Left lung (tissue), 10 donors: ENCODE results near the gene BARX2. TPM values are rescaled to one million over a fixed set of nuclear protein-coding genes. Genes with fewer than 3 reads are reported as not detected.
A peak's percentile ranks its signal among the peaks of the same experiment; 100 is the strongest.

Experiments used
- ATAC-seq: fragments of 200-7000 bp; cut with Tn5 transposase; one replicate; pipeline ENCODE4 v1.9.1; 2020; ENCODE audit warnings: moderate library complexity
- DNase-seq, 4 donors: peaks; one replicate each; pipeline ENCODE4 v3.0.0-alpha.2; 2013 to 2020
- H3K27ac ChIP-seq, 2 donors: fragments of 200-600 bp; sonication (generic) in 1 of 2; one replicate each; pipeline versions ENCODE4 v1.5.0 to v1.8.0; 2020 to 2021
- H3K27me3 ChIP-seq, 2 donors: fragments of 200-600 bp; sonication (generic) in 1 of 2; one replicate each; pipeline versions ENCODE4 v1.5.0 to v1.8.0; 2020 to 2021
- H3K36me3 ChIP-seq, 2 donors: fragments of 200-600 bp; sonication (generic) in 1 of 2; one replicate each; pipeline versions ENCODE4 v1.5.0 to v1.8.0; 2020 to 2021
- H3K4me1 ChIP-seq, 2 donors: fragments of 200-600 bp; one replicate each; pipeline ENCODE4 v1.8.0; 2021
- H3K4me3 ChIP-seq, 2 donors: fragments of 200-600 bp; sonication (generic) in 1 of 2; one replicate each; pipeline versions ENCODE4 v1.5.0 to v1.8.0; 2020 to 2021; ENCODE audit warnings: mild to moderate bottlenecking in 1 of 2
- H3K9me3 ChIP-seq, 2 donors: fragments of 200-600 bp; sonication (generic) in 1 of 2; one replicate each; pipeline versions ENCODE4 v1.5.0 to v1.8.0; 2020 to 2021
- intact Hi-C, 2 donors: fragments of 100-400 bp; cut with DNase I; formaldehyde crosslinking; loops; one replicate each; pipeline versions ENCODE4 v1.11.2 to v1.14.2; 2022
- polyA plus RNA-seq, 6 donors: library from polyadenylated mRNA; unstranded; fragments of 120-200 nt; gene quantifications; one replicate each; pipeline ENCODE4 v1.2.1, GENCODE V29; 2013; ENCODE audit not compliant: insufficient read length in 6 of 6
- total RNA-seq, 2 donors: library from RNA; stranded (reverse); fragmentation: NEBNext Ultra II Directional; extraction: Animal tissue kit (Norgen Biotek cat#: 25700); gene quantifications; one replicate each; pipeline ENCODE4 v1.2.1, GENCODE V29; 2021
- TF ChIP-seq, protein P1 (sequence below), 2 donors: fragments of 200-600 bp; sonication (generic) in 1 of 2; IDR thresholded peaks; one replicate each; pipeline versions ENCODE4 v1.5.0 to v1.8.0; 2021; ENCODE audit warnings: antibody characterized with exemption in 2 of 2
- donor health status: DM: no; HTN: yes; CAD: no.
- donor health status: DM: no; HTN: no; CAD: no.

The BARX2 gene
- total and polyA plus RNA-seq, 8 donors, result 0.10 to 0.51 (median 0.26) TPM

- intact Hi-C loops, result no loop called here
- peaks cover 84 to 100% of the 10 kb centered on the region in 2 donors for H3K27me3 ChIP-seq
These were observed 2.1 kb upstream of the BARX2 start for GRCh38 chr11:129373489-129373953.

GRCh38 chr11:129374081-129374992 lies 1.3 kb upstream of the BARX2 start:
- ATAC-seq (no peak), DNase-seq (peak in 1 of 4 donors; percentile 54)
- Histone ChIP-seq H3K4me1 (peaks cover 0 to 36% of the 10 kb centered on the region in 2 donors), H3K27me3 (peaks cover 78 to 100% of the 10 kb centered on the region in 2 donors), H3K9me3 (no peaks in the 10 kb centered on the region), H3K27ac (no peak overlapping the region), H3K36me3 (no peaks in the 10 kb centered on the region), H3K4me3 (no peak overlapping the region)
- intact Hi-C loops, result no loop called here
- TF ChIP-seq, protein P1, sequence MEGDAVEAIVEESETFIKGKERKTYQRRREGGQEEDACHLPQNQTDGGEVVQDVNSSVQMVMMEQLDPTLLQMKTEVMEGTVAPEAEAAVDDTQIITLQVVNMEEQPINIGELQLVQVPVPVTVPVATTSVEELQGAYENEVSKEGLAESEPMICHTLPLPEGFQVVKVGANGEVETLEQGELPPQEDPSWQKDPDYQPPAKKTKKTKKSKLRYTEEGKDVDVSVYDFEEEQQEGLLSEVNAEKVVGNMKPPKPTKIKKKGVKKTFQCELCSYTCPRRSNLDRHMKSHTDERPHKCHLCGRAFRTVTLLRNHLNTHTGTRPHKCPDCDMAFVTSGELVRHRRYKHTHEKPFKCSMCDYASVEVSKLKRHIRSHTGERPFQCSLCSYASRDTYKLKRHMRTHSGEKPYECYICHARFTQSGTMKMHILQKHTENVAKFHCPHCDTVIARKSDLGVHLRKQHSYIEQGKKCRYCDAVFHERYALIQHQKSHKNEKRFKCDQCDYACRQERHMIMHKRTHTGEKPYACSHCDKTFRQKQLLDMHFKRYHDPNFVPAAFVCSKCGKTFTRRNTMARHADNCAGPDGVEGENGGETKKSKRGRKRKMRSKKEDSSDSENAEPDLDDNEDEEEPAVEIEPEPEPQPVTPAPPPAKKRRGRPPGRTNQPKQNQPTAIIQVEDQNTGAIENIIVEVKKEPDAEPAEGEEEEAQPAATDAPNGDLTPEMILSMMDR (IDR thresholded peaks at IDR 0.05), result no peak

More at GRCh38 chr11:129373489-129373953, 2.1 kb upstream of the BARX2 start:
- no peak for ATAC-seq
- no peaks in the 10 kb centered on the region for H3K36me3 ChIP-seq
- peak overlapping the region; percentile 14 to 28 for H3K4me3 ChIP-seq
- H3K27ac ChIP-seq, result no peak overlapping the region
- H3K4me1 ChIP-seq, result peaks cover 0 to 36% of the 10 kb centered on the region in 2 donors
- TF ChIP-seq, protein P1 (IDR thresholded peaks at IDR 0.05), result no peak
- no peaks in the 10 kb centered on the region for H3K9me3 ChIP-seq
- no peak for DNase-seq

DNA sequence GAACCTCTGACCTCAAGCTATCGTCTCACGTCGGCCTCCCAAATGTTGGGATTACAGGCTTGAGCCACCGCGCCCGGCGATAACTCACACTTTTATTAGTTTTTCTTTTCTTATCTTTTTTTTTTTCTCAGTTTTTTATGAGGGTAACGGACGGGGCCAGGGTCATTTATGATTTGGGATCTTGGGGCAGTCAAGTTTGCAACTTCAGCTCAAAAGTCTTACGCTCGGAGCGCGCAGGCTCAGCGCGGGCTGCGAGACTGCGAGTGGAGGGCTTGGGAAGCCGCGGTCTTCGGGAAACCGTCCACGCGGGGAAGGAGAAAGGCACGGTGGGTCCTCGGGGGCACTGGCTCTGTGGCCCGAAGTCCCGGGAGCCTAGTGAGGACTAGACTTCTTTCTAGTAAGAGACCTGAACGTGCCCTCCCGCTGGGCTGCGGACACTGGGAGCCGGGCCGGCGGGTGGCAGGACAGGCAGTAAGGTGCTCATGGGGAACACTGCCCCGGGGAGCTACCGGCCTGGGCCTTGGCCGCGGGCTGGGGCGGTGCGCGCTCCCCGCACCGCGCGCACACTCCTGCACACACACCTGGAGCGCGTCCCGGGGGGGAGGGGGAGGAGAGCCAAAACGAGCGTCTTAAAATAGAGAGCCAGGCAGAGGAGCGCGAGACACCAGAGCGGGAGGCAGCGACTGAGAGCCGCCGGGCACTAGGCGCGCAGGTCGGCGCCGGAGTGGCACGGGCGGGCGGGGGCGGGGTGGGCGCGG lies 476 bp upstream of the BARX2 start:
- TF ChIP-seq, protein P1 (IDR thresholded peaks at IDR 0.05), result no peak
- Histone ChIP-seq H3K36me3 (no peaks in the 10 kb centered on the region), H3K27me3 (peaks cover 79 to 100% of the 10 kb centered on the region in 2 donors), H3K27ac (no peak overlapping the region), H3K4me1 (peaks cover 0 to 36% of the 10 kb centered on the region in 2 donors), H3K9me3 (no peaks in the 10 kb centered on the region), H3K4me3 (peak overlapping the region in 1 of 2 donors; percentile 17)
- DNase-seq (peak in 1 of 4 donors; percentile 82), ATAC-seq (peak; percentile 70)
- intact Hi-C loops, result no loop called here

DNA sequence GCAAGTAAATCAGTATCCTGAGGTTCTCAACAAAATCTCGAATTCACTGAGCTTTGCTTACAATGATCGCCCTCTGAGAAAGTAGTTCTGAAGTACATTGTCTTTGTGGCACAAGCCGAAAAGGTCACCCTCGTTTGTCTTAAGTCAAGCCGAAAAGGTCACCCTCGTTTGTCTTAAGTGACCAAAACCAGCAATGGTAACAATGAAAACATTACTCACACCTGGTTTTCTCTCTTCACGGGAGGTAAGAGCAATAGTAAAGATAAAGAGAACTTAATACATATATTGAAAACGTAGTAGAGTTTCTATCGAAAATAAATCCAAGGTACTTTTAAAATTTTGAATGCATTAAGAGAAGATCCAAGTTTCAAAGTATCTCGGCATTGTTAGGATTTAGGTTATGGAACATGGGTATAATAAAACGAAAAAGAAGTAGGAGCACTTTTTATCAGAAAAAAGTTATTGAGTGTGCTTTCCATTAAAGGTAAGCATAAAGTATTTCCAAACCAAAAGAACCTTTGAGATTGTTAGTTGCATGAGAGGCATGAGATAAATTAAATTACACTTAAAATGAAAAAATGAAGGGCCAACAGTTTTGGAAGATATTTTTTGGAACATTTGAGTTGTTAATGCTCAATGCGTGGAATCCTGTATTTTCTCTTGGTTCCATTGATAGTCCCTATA lies 1.2 kb downstream of the BARX2 start:
- TF ChIP-seq, protein P1 (IDR thresholded peaks at IDR 0.05), result no peak
- Histone ChIP-seq H3K36me3 (no peaks in the 10 kb centered on the region), H3K4me1 (peaks cover 0 to 36% of the 10 kb centered on the region in 2 donors), H3K4me3 (no peak overlapping the region), H3K9me3 (no peaks in the 10 kb centered on the region), H3K27me3 (peaks cover 68 to 94% of the 10 kb centered on the region in 2 donors), H3K27ac (no peak overlapping the region)
- no peak for ATAC-seq
- intact Hi-C loops, result no loop called here
- DNase-seq, result no peak
